NCI-H187 (cell line): Measurements from ENCODE around the gene RAB40B.

Experiments
- DNase-seq, 2 experiments: peaks; one replicate each; lab custom pipeline; 2025; lab: John Stamatoyannopoulos, UW

RAB40B gene

DNA sequence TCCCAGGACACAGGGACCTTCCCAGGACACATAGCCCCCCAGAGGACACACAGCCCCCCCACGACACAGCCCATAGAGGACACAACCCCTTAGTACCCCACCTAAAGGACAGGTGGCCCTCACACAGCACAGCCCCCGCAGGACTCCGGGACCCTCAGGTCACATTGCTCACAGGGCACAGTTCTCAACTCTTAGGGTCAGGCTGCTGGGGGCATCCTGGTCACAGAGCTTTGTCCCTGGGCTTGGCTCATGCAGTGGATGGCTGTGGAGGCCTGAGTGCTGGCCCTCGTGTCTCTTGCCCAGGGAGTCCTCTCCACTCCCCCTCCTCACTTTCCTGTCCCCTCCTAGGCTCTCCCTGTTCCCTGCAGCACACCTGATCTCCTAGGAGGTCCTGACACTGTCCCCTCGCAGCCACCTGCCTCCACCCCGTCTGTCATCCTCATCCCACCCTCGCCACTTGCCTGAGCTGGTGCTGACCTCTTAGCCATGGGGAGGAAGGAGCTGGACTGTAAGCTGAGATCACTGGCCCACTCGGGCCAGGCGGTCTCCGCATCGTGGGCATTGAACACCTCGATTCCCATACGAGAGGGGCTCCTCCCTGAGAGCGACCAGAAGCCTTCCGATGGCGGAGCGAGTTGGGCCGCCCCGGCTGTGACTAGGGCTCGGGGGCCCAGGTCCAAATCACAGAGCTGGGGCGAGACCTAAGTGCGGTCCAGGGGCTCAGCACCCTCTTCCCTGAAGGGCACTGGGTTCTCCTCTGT, 48.8 kb downstream of the RAB40B start:
- DNase-seq, result no peak

DNA sequence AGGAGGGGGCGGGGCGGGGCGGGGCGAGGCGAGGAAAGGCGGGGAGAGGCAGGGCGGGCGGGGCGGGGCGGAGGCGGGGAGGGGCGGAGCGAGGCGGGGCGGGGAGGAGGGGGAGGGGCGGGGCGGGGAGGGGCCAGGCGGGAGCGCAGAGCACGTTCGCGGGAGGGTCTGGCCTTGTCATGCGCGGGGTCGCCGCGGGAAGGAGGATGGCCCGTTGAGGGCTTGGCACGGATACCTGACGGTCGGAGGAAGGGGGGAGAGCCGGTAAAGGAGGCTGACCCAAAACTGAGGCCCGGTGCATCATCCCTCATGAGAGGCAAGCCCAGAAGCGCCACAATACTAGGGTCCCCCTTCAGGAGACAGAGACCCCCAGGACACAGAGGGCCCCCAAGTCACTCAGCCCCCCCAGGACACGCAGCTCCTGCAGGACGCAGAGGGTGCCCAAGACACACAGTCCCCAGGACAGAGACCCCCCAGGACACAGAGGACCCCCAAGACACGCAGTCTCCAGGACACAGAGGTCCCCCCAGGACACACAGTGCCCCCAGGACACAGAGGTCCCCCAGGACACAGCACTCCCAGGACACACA, 49.7 kb downstream of the RAB40B start:
- no peak for DNase-seq

DNA sequence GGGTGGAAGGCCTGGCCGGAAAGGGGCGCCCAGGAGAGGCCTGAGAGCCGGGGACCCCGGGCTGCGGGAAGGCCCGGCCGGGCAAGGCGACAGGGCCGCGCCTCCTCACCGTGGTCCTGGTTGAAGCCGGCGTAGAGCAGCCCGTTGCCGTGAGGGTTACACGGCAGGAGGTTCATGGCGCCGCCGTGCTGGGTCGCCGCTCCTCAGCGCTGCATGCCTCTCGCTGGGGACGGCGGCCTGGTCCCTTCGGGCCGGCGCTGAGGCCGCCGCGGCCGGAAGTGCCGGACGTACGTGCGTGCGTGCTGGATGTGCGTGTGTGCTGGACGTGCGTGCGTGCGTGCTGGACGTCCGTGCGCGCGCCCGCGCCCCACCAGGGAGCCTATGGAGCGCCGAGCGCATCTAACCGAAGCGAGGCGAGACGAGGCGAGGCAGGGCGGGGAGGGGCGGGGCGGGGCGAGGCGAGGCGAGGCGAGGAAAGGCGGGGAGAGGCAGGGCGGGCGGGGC, 50.3 kb downstream of the RAB40B start, which contains the start of gene WDR45B:
Gene WDR45B (minus strand): TSS at position 280 of the 504 bp plus-strand sequence. CDS start 104 bp downstream, at position 176.
- DNase-seq, result peak; percentile 77 to 90

GRCh38 chr17:82647593-82648164, 50.8 kb downstream of the RAB40B start:
- no peak for DNase-seq

DNA sequence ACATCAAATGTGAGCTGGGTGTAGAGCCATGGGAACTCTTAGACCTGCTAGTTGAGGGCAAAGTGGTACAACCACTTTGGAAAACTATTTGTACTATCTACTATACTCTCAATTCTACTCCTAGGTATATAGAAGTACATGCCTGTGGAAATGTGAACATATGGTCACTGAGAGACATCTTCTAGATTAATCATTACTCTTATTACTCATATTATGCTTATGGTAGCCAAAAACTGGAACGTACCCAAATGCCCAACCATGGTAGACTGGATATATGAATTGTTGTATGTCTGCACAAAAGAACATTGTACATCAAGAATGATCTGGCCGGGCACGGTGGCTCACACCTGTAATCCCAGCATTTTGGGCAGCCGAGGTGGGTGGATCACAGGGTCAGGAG, 53.0 kb downstream of the RAB40B start:
- no peak for DNase-seq

- no peak for DNase-seq
These were observed 54.4 kb downstream of the RAB40B start for GRCh38 chr17:82644148-82644547.

GRCh38 chr17:82642022-82642421, 56.5 kb downstream of the RAB40B start:
- no peak for DNase-seq

DNA sequence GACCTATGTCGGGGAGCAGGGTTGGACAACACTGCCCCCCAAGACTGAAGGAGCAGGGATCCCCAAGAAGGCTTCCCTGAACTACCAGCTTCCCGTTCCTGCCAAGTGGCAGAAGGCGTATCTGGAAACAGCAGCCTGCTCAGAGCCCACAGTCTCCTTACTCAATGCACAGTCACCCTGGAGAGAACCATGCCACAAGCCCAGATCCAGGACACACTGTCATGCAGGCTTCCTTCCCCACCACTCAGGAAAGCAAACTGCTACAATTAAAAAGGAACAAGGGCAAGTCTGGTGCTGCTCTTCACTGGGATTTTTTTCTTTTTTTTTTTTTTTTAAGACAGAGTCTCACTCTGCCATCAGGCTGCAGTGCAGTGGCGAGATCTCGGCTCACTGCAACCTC, 58.5 kb downstream of the RAB40B start:
- DNase-seq, result no peak

DNA sequence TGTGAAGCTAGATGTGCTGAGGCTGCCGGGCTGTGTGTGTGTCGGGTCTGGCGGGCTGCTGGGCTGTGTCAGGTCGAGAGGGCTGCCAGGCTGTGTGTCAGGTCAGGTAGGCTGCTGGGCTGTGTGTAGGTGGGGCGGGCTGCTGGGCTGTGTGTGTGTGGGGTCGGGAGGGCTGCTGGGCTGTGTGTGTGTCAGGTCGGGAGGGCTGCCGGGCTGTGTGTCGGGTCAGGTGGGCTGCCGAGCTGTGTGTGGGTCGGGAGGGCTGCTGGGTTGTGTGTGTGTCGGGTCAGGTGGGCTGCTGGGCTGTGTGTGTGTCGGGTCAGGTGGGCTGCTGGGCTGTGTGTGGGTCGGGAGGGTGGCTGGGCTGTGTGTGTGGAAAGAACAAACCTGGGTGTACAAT, 58.9 kb downstream of the RAB40B start:
- no peak for DNase-seq

- no peak for DNase-seq
These were observed 60.2 kb downstream of the RAB40B start for GRCh38 chr17:82638183-82638773.

DNA sequence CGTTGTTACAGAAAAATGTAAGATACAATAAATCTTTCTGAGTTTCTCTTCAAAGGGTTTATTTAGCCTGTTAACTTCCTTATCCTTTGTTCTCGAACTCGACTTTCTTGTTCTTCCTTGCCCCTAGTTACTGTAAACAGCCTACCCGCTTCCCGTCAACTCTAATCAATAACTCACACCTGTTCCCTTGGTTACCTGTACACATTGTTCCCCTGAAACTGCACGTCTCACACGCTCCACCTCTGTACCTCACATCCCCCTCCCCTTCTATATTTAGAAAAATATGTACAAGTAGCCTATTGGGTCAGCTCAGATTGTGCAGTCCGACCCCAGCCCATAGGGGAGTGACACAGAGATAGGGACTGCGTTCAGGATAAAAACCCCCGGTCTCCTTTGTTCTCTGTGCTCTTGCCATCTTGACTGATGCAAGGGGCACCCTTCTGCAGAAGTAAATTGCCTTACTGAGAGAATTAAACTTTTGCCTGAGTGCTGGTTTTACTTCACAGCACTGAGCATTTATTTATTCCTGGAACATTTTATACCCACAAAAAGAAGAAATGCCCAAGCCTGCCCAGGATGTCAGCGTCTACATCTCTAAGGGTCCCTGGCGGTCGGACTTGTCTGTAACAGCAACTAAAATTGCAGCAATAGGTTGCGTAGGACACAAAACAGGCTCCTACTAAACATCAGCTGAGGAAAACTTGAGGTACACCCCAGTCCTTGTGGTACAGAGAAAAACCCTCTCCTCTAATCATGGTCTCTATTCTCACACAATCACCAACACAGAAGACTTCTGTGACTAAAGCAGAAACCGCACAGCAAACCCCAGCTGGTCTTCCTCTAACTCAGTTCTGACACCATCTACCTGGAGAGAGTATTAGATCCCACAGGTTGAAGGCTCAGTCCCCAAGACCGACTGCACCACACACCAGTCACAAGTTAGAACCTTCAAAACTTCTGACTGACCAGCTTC, 61.6 kb downstream of the RAB40B start:
- no peak for DNase-seq

DNA sequence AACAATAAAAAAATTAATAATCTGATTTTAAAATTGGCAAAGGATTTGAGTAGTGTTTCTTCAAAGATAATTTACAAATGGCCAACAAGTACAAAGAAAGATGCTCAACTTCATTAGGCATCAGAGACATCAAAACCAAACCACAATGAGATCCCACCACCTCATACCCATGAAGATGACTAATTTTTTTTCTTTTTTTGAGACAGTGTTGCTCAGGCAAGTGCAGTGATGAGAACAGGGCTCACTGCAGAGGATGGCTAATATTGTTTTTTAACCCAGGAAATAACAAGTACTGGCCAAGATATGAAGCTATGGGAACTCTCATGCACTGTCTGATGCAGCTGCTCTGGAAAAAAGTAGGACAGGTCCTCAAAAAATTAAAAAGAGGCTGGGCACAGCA, 65.2 kb downstream of the RAB40B start:
- no peak for DNase-seq

DNA sequence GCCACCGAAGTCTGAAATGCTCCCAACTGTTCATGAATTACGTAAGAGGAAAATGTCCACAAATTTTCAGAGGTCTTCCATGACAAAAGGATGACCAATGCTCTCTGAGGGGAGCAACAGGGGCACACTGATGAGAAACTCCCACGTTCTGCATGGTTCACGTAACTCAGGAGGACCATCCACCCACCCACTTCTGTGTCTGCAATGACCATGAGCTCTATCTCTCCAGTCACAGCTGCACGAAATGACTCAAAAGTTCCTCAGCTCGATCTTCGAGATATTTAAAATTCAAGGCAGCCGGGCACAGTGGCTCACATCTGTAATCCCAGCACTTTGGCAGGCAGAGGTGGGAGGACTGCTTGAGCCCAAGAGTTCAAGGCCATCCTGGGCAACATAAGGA, 66.0 kb downstream of the RAB40B start:
- no peak for DNase-seq

- DNase-seq, result no peak
These were observed 67.0 kb downstream of the RAB40B start for GRCh38 chr17:82631544-82631943.

- DNase-seq, result no peak
These were observed 68.3 kb downstream of the RAB40B start for GRCh38 chr17:82630212-82630611.

DNA sequence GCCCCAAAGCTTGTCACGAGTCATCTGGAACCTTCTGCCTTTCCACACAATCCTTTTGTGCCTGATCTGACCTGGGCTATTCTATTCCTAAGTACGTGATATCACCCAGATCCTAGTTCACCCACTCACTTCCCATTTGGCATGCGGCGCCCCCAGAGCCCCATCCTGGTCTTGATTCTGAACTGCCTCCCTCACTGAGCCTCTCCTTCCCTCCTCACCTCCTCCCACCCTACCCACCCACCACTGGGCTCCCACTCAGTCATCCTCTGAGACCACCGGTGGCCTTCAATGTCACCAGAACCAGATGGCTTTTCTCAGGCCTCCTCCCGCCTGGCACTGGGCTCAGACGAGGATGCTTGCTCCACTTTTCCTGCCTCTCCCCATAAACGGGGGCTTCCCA, 68.8 kb downstream of the RAB40B start:
- DNase-seq, result no peak

DNA sequence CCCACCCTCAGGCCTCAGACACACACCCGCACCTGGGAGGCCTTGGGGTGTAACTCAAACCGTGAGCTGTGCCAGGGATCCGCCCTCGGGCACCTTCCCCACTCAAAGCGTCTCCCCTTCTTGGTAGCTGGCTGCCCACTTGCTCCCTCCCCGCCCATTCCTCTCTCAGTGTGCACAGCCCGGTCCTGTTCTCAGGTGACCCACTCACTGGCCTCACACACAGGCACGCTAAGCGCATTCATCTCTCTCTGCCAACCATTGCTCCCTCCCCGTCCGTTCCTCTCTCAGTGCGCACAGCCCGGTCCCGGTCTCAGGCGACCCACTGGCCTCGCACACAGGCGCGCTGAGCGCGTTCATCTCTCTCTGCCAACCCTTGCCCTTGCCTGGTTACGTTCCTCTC, 71.1 kb downstream of the RAB40B start:
- no peak for DNase-seq

GRCh38 chr17:82623707-82624106, 74.8 kb downstream of the RAB40B start:
- no peak for DNase-seq

GRCh38 chr17:82619641-82620040, 78.9 kb downstream of the RAB40B start:
- no peak for DNase-seq

DNA sequence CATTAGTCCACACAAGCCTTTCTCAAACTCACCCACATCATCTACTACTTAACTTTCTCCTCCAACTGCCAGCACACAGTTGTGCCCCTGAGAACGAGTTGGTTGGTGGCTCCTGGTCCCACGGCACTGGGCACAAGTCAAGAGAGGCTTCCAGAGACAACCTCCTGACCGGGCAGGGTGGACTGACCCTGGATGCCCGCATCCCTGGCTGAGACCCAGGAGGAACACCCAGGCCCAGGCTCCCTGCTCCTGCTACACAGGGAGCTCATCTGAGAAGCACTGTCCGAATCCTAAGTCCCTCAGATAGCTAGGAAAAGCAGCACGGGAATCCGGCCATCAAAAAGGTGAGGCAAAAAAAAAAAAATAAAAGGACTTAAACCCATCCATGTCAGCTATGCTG, 79.3 kb downstream of the RAB40B start:
- DNase-seq, result no peak

DNA sequence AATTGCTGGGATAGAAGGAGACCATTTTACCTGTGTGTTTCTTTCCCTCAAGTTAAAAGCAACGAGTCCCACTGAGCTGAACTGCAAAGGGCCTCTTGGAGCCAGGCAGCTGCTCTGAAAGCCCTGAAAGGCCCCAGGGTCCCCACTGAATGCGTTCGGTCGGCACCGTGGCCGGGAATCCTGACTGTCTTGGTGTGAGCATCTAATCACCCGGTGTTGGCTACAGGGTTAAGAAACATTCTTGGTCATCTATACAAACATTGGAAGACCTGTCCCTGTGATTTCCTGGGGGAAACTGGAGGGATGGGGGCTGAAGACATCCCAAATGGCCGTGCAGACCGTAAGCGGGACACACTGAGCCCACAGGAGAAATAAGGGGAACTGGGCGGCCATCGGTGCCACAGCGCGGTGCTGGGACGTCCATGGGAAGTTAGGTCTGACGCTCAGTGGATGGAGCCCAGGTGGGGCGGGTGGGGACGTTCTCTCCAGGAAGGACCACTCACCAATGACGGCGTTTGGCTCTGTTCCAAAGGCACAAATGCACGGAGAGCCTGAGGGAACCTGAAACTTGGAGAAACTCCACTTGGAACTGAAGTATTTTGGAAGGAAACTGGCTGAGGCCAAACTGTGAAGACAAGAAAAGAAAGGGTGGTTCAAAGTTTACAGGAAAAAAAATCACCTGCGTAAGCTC, 82.3 kb downstream of the RAB40B start:
- no peak for DNase-seq
